ENCODE data around the gene RAD51B. TPM values are rescaled to one million over a fixed set of nuclear protein-coding genes. Genes with fewer than 3 reads are reported as not detected.

RAD51B gene
- total and polyA plus RNA-seq, 2 experiments from 2014 or later = 10.1 to 18.0 TPM

DNA sequence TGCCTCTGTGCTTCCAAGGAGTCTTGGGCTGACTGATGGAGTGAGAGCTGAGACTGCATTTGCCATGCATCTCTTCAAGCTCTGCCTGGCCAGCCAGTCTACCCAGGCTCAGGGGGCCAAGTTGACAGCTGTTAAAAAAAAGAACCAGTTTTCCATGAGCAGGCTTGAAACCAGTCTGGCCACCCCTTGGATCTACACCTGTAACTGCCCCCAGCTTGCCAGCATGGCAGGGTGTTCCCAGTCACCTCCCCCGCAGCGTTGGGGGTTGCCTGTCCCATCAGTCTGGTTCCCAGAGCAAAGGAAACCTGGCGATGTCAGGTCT is 770.6 kb downstream of the RAD51B start:
- Histone ChIP-seq H3K9me2 (replicated peaks; ENCODE audit: insufficient read depth) (no peaks in the 10 kb centered on the region), H3K4me2 (peak overlapping the region; percentile 42), H3K27ac (peak overlapping the region; percentile 96), H3K79me2 (peaks cover 4% of the 10 kb centered on the region), H3K4me3 (no peak overlapping the region), H4K20me1 (ENCODE audit: insufficient read depth, poor library complexity, severe bottlenecking) (no peaks in the 10 kb centered on the region), H3K36me3 (replicated peaks; ENCODE audit: insufficient read depth, low read depth) (no peaks in the 10 kb centered on the region), H3K9me3 (ENCODE audit: low read depth) (no peaks in the 10 kb centered on the region), H3K4me1 (ENCODE audit: insufficient read depth) (peaks cover 73% of the 10 kb centered on the region), H3K27me3 (no peaks in the 10 kb centered on the region), H2AFZ (no peak overlapping the region)
- DNase-seq (ENCODE audit: low spot score) = no peak
- TF ChIP-seq, protein P1, sequence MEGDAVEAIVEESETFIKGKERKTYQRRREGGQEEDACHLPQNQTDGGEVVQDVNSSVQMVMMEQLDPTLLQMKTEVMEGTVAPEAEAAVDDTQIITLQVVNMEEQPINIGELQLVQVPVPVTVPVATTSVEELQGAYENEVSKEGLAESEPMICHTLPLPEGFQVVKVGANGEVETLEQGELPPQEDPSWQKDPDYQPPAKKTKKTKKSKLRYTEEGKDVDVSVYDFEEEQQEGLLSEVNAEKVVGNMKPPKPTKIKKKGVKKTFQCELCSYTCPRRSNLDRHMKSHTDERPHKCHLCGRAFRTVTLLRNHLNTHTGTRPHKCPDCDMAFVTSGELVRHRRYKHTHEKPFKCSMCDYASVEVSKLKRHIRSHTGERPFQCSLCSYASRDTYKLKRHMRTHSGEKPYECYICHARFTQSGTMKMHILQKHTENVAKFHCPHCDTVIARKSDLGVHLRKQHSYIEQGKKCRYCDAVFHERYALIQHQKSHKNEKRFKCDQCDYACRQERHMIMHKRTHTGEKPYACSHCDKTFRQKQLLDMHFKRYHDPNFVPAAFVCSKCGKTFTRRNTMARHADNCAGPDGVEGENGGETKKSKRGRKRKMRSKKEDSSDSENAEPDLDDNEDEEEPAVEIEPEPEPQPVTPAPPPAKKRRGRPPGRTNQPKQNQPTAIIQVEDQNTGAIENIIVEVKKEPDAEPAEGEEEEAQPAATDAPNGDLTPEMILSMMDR (IDR thresholded peaks at IDR 0.05; ENCODE audit: poor library complexity) = no peak
- no peak for TF ChIP-seq EZH2 (IDR thresholded peaks at IDR 0.05; ENCODE audit: borderline replicate concordance)
- no peak for TF ChIP-seq EZH2phosphoT487 (IDR thresholded peaks at IDR 0.05; ENCODE audit: low read depth, severe bottlenecking, unreplicated experiment)
- 81% methylated on average over 3 of the region's 3 CpGs for WGBS (ENCODE audit: low lambda C conversion rate, missing lambda C conversion rate)

DNA sequence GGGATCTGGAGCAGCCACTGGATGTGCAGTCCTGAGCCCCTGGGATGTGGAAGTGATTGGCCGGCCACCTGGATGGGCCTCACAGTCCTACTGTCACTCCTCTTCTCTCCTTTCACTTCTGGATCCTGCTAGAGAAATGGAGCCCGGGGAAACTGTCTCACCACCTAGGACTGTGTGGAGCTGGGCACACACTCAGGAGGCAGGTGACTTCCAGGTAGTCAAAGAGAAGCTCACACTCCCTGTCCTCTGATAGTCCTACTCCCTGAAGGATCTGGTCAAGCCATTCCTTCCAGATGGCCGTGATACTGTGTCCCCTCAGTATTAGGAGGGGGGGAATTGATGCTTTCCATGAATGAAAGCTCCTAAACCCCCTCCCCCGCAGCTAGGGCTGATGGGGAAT is 772.2 kb downstream of the RAD51B start:
- H3K4me1 ChIP-seq (ENCODE audit: insufficient read depth) = peaks cover 57% of the 10 kb centered on the region
- H3K9me2 ChIP-seq (replicated peaks; ENCODE audit: insufficient read depth) = no peaks in the 10 kb centered on the region
- 96% methylated on average over 4 of the region's 4 CpGs for WGBS (ENCODE audit: low lambda C conversion rate, missing lambda C conversion rate)
- peak overlapping the region; percentile 96 for H3K27ac ChIP-seq
- H3K9me3 ChIP-seq (ENCODE audit: low read depth) = no peaks in the 10 kb centered on the region
- no peaks in the 10 kb centered on the region for H3K27me3 ChIP-seq
- no peak overlapping the region for H3K4me2 ChIP-seq
- peaks cover 4% of the 10 kb centered on the region for H3K79me2 ChIP-seq
- H2AFZ ChIP-seq = no peak overlapping the region
- no peak for DNase-seq (ENCODE audit: low spot score)
- H3K36me3 ChIP-seq (replicated peaks; ENCODE audit: insufficient read depth, low read depth) = no peaks in the 10 kb centered on the region
- no peak overlapping the region for H3K4me3 ChIP-seq
- TF ChIP-seq EZH2 (IDR thresholded peaks at IDR 0.05; ENCODE audit: borderline replicate concordance) (no peak), EZH2phosphoT487 (IDR thresholded peaks at IDR 0.05; ENCODE audit: low read depth, severe bottlenecking, unreplicated experiment) (no peak)
- TF ChIP-seq, protein P1 (IDR thresholded peaks at IDR 0.05; ENCODE audit: poor library complexity) = no peak
- H4K20me1 ChIP-seq (ENCODE audit: insufficient read depth, poor library complexity, severe bottlenecking) = no peaks in the 10 kb centered on the region

DNA sequence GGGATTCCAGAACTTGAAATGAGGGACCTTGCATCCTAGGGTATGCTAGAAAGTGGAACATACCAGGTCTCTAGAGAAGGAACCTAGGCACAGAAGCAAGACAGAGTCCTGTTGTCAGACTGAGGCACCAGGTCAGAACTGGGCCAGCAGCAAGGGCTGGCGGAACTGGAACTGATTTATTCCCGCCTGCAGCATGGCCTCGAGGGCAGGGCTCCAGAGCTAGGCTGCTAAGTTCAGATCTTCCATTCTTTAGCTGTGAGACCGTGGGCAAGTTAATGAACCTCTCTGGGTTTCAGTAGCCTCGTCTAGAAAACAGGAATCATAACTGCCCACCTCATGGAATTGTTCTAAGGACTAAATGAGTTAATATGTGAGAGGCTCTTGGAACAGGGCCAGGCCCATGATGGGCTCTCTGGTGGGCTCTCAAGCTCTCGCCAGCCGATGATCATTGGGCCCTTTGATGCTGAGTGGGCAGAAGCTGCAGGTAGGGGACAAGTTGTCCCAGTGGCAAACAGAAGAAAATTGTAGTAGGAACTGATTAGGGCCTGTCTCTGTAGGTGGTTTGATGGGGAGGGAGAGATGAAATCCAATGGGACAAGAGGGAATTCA is 773.5 kb downstream of the RAD51B start:
- Histone ChIP-seq H3K79me2 (peaks cover 4% of the 10 kb centered on the region), H3K27me3 (no peaks in the 10 kb centered on the region), H2AFZ (no peak overlapping the region), H3K4me3 (no peak overlapping the region), H3K27ac (peak overlapping the region; percentile 77), H3K4me2 (no peak overlapping the region), H3K36me3 (replicated peaks; ENCODE audit: insufficient read depth, low read depth) (no peaks in the 10 kb centered on the region), H3K9me2 (replicated peaks; ENCODE audit: insufficient read depth) (no peaks in the 10 kb centered on the region), H3K9me3 (ENCODE audit: low read depth) (no peaks in the 10 kb centered on the region), H3K4me1 (ENCODE audit: insufficient read depth) (peaks cover 48% of the 10 kb centered on the region), H4K20me1 (ENCODE audit: insufficient read depth, poor library complexity, severe bottlenecking) (no peaks in the 10 kb centered on the region)
- TF ChIP-seq EZH2 (IDR thresholded peaks at IDR 0.05; ENCODE audit: borderline replicate concordance) = no peak
- TF ChIP-seq, protein P1 (IDR thresholded peaks at IDR 0.05; ENCODE audit: poor library complexity) = no peak
- TF ChIP-seq EZH2phosphoT487 (IDR thresholded peaks at IDR 0.05; ENCODE audit: low read depth, severe bottlenecking, unreplicated experiment) = no peak
- WGBS (ENCODE audit: low lambda C conversion rate, missing lambda C conversion rate) = 92% methylated on average over 7 of the region's 7 CpGs
- no peak for DNase-seq (ENCODE audit: low spot score)

Data from hepatocyte (in vitro differentiated cells).